Endothelial cell of umbilical vein (primary cell): ENCODE results near the gene FOXK1.

Experiments
- EZH2 ChIP-seq: IDR thresholded peaks from 2 replicates; pipeline ENCODE4 v1.6.1; 2012; ENCODE audit warnings: borderline replicate concordance, low read depth, mild to moderate bottlenecking, moderate library complexity, low read length, inconsistent platforms; ENCODE audit not compliant: severe bottlenecking
- FOS ChIP-seq: IDR thresholded peaks from 2 replicates; pipeline ENCODE4 v1.6.1; 2011; ENCODE audit warnings: mild to moderate bottlenecking, low read length, moderate library complexity, borderline replicate concordance; ENCODE audit not compliant: insufficient read depth
- JUN ChIP-seq: IDR thresholded peaks from 2 replicates; pipeline ENCODE4 v1.6.1; 2011; ENCODE audit warnings: borderline replicate concordance, low read depth; ENCODE audit not compliant: insufficient read length, insufficient read depth
- POLR2A ChIP-seq: IDR thresholded peaks from 2 replicates; pipeline ENCODE4 v1.6.1; 2012; ENCODE audit warnings: low read depth, mild to moderate bottlenecking, control low read depth, low read length
- POLR2AphosphoS5 ChIP-seq: IDR thresholded peaks from 2 replicates; pipeline ENCODE4 v1.6.1; 2012; ENCODE audit warnings: low read depth, mild to moderate bottlenecking, control low read depth, low read length, moderate library complexity; ENCODE audit not compliant: insufficient read depth
- TF ChIP-seq, protein P1 (sequence below), 2 donors: IDR thresholded peaks; 1 replicate in 1 of 2; 2 replicates in 1 of 2; pipeline ENCODE4 v1.5.1; 2011; ENCODE audit warnings: low read length in 2 of 2, mild to moderate bottlenecking in 2 of 2, moderate library complexity in 2 of 2, control low read depth in 1 of 2, inconsistent platforms in 1 of 2, low read depth in 1 of 2; ENCODE audit not compliant: insufficient read depth in 1 of 2; ENCODE audit errors: extremely low read depth in 1 of 2
- TF ChIP-seq, protein P2 (sequence below): IDR thresholded peaks from 2 replicates; pipeline ENCODE4 v1.6.1; 2011; ENCODE audit not compliant: insufficient read depth, insufficient read length

GRCh38 chr7:4694305-4694704 is 12.2 kb downstream of the FOXK1 start:
- no peak for TF ChIP-seq EZH2
- TF ChIP-seq, protein P1, sequence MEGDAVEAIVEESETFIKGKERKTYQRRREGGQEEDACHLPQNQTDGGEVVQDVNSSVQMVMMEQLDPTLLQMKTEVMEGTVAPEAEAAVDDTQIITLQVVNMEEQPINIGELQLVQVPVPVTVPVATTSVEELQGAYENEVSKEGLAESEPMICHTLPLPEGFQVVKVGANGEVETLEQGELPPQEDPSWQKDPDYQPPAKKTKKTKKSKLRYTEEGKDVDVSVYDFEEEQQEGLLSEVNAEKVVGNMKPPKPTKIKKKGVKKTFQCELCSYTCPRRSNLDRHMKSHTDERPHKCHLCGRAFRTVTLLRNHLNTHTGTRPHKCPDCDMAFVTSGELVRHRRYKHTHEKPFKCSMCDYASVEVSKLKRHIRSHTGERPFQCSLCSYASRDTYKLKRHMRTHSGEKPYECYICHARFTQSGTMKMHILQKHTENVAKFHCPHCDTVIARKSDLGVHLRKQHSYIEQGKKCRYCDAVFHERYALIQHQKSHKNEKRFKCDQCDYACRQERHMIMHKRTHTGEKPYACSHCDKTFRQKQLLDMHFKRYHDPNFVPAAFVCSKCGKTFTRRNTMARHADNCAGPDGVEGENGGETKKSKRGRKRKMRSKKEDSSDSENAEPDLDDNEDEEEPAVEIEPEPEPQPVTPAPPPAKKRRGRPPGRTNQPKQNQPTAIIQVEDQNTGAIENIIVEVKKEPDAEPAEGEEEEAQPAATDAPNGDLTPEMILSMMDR (IDR thresholded peaks at IDR 0.05; ENCODE audit: extremely low read depth in 1 of 2, insufficient read depth in 1 of 2, low read depth in 1 of 2, low read length in 2 of 2): no peak
- TF ChIP-seq POLR2A: no peak
- TF ChIP-seq, protein P2, sequence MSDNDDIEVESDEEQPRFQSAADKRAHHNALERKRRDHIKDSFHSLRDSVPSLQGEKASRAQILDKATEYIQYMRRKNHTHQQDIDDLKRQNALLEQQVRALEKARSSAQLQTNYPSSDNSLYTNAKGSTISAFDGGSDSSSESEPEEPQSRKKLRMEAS: no peak
- no peak for TF ChIP-seq FOS
- TF ChIP-seq JUN: no peak
- no peak for TF ChIP-seq POLR2AphosphoS5
